Neural cell (in vitro differentiated cells): ENCODE data around the gene AMIGO3. TPM values are rescaled to one million over a fixed set of nuclear protein-coding genes. Genes with fewer than 3 reads are reported as not detected.
"Not testable (repeated sequence)": the region's sequence is repeated elsewhere in the genome, so short reads cannot be mapped to it uniquely, and the experiment has no call there.

Experiments used
- H2AFZ ChIP-seq: fragments of 200-600, 300-800 bp; sonication (generic), shearing (Covaris generic); 2 replicates; pipeline ENCODE4 v1.6.0; 2014; ENCODE audit warnings: low read depth, mild to moderate bottlenecking, antibody characterized with exemption, low read length, moderate library complexity
- H3F3A ChIP-seq: fragments of 200-600 bp; shearing (Covaris generic); 2 replicates; pipeline ENCODE4 v1.6.1; 2016; ENCODE audit warnings: mild to moderate bottlenecking, moderate library complexity, mixed read lengths, antibody characterized with exemption, low read length; ENCODE audit not compliant: insufficient read depth, poor library complexity, severe bottlenecking
- H3K27ac ChIP-seq: fragments of 200-600, 300-800 bp; sonication (generic), shearing (Covaris generic); 2 replicates; pipeline ENCODE4 v1.5.1; 2014; ENCODE audit warnings: mild to moderate bottlenecking, low read length, moderate library complexity
- H3K27me3 ChIP-seq: fragments of 300-800, 200-600 bp; sonication (generic), shearing (Covaris generic); 2 replicates; pipeline ENCODE4 v1.6.0; 2014; ENCODE audit warnings: mild to moderate bottlenecking, low read depth, low read length, moderate library complexity; ENCODE audit not compliant: insufficient read depth
- H3K36me3 ChIP-seq: fragments of 300-800, 200-600 bp; sonication (generic), shearing (Covaris generic); 2 replicates; pipeline ENCODE4 v1.5.1; 2014; ENCODE audit warnings: mild to moderate bottlenecking, antibody characterized with exemption, low read length, moderate library complexity; ENCODE audit not compliant: insufficient read depth
- H3K4me2 ChIP-seq: fragments of 300-800, 200-600 bp; sonication (generic), shearing (Covaris generic); 2 replicates; pipeline ENCODE4 v1.6.0; 2014; ENCODE audit warnings: mild to moderate bottlenecking, low read length
- H3K4me3 ChIP-seq: fragments of 300-800, 200-600 bp; sonication (generic), shearing (Covaris generic); 2 replicates; pipeline ENCODE4 v1.5.1; 2014; ENCODE audit warnings: mild to moderate bottlenecking, low read length, moderate library complexity
- H3K79me2 ChIP-seq: fragments of 200-600 bp; shearing (Covaris generic); replicated peaks from 2 replicates; pipeline ENCODE4 v1.6.0; 2014; ENCODE audit warnings: mild to moderate bottlenecking, low read length, moderate library complexity; ENCODE audit not compliant: insufficient read depth
- H3K9ac ChIP-seq: fragments of 300-800, 200-600 bp; sonication (generic), shearing (Covaris generic); 2 replicates; pipeline ENCODE4 v1.6.1; 2016; ENCODE audit warnings: mild to moderate bottlenecking, low read length, mixed read lengths
- H3K9me2 ChIP-seq: fragments of 200-600 bp; shearing (Covaris generic); 2 replicates; pipeline ENCODE4 v1.6.1; 2016; ENCODE audit warnings: mild to moderate bottlenecking, low read length, mixed read lengths; ENCODE audit not compliant: insufficient read depth
- H3K9me3 ChIP-seq: fragments of 200-600, 300-800 bp; sonication (generic), shearing (Covaris generic); 2 replicates; pipeline ENCODE4 v1.6.1; 2016; ENCODE audit warnings: mild to moderate bottlenecking, mixed run types, low read length, moderate library complexity, mixed read lengths
- H4K20me1 ChIP-seq: fragments of 200-600 bp; shearing (Covaris generic); 2 replicates; pipeline ENCODE4 v1.6.1; 2016; ENCODE audit warnings: mild to moderate bottlenecking, mixed run types; ENCODE audit not compliant: insufficient read depth
- EP300 ChIP-seq: fragments of 450-650 bp; conservative IDR thresholded peaks from 2 replicates; pipeline ENCODE4 v1.6.1; 2014; ENCODE audit warnings: antibody characterized with exemption, mild to moderate bottlenecking, moderate library complexity; ENCODE audit not compliant: poor library complexity, severe bottlenecking
- EZH2 ChIP-seq: fragments of 200-600, 300-800 bp; shearing (Covaris generic), sonication (generic); IDR thresholded peaks from 2 replicates; pipeline ENCODE4 v1.6.1; 2014; ENCODE audit warnings: antibody characterized with exemption, low read length, borderline replicate concordance, mild to moderate bottlenecking; ENCODE audit not compliant: insufficient read depth, poor library complexity, severe bottlenecking
- MXI1 ChIP-seq: fragments of 450-650 bp; conservative IDR thresholded peaks from 2 replicates; pipeline ENCODE4 v1.6.1; 2014; ENCODE audit warnings: antibody characterized with exemption, mild to moderate bottlenecking; ENCODE audit not compliant: poor library complexity, severe bottlenecking
- POLR2AphosphoS5 ChIP-seq: IDR thresholded peaks from 2 replicates; pipeline ENCODE4 v1.6.1; 2012
- RAD21 ChIP-seq: fragments of 450-650 bp; conservative IDR thresholded peaks from 2 replicates; pipeline ENCODE4 v1.6.1; 2014; ENCODE audit warnings: antibody characterized with exemption, mild to moderate bottlenecking, moderate library complexity
- SMC3 ChIP-seq: fragments of 450-650 bp; conservative IDR thresholded peaks from 2 replicates; pipeline ENCODE4 v1.6.1; 2014; ENCODE audit warnings: antibody characterized with exemption, mild to moderate bottlenecking, moderate library complexity; ENCODE audit not compliant: poor library complexity
- TAF1 ChIP-seq: IDR thresholded peaks from 2 replicates; pipeline ENCODE4 v1.6.1; 2012; ENCODE audit warnings: low read depth
- polyA plus RNA-seq: library from polyadenylated mRNA; depleted of rRNA; stranded (reverse); fragments of >200 nt; gene quantifications from 2 replicates; pipeline ENCODE4 v1.2.3, GENCODE V29; 2014
- TF ChIP-seq, protein P1 (sequence below): fragments of 450-650 bp; IDR thresholded peaks from 2 replicates; pipeline ENCODE4 v1.5.1; 2014; ENCODE audit warnings: antibody characterized with exemption, mild to moderate bottlenecking, moderate library complexity; ENCODE audit not compliant: poor library complexity, severe bottlenecking
- TF ChIP-seq, protein P2 (sequence below): IDR thresholded peaks from 2 replicates; pipeline ENCODE4 v1.6.1; 2012; ENCODE audit warnings: borderline replicate concordance

Gene AMIGO3
- polyA plus RNA-seq, 1 donor from 2014 or later: 4.0 TPM

DNA sequence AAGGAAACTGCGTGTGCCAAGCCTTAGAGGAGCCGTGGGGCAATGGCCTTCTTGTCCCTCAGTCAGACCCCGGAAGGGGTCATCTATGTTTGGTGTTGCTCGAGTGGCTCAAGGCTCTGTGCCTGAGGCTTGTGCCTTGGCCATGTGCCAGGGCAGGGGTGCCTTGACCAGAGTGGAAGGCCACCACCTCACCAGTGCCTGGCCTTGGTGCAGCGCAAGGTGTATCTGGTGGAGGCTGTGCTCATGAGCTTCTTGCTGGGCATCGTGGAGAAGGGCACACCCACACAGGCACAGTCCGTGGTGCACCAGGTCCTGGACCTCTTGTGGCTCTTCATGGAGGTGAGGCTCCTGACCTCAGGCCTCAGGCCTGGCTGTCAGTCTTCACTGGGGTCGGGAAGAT, 19.5 kb downstream of the AMIGO3 start:
- Histone ChIP-seq H3K27me3 (no peaks in the 10 kb centered on the region), H3K36me3 (no peaks in the 10 kb centered on the region), H2AFZ (no peak overlapping the region), H3K4me2 (no peak overlapping the region), H4K20me1 (no peaks in the 10 kb centered on the region), H3K79me2 (no peaks in the 10 kb centered on the region), H3K9me2 (no peaks in the 10 kb centered on the region), H3K4me3 (no peak overlapping the region), H3F3A (no peaks in the 10 kb centered on the region), H3K27ac (no peak overlapping the region), H3K9ac (no peak overlapping the region), H3K9me3 (no peaks in the 10 kb centered on the region)
- TF ChIP-seq, protein P1, sequence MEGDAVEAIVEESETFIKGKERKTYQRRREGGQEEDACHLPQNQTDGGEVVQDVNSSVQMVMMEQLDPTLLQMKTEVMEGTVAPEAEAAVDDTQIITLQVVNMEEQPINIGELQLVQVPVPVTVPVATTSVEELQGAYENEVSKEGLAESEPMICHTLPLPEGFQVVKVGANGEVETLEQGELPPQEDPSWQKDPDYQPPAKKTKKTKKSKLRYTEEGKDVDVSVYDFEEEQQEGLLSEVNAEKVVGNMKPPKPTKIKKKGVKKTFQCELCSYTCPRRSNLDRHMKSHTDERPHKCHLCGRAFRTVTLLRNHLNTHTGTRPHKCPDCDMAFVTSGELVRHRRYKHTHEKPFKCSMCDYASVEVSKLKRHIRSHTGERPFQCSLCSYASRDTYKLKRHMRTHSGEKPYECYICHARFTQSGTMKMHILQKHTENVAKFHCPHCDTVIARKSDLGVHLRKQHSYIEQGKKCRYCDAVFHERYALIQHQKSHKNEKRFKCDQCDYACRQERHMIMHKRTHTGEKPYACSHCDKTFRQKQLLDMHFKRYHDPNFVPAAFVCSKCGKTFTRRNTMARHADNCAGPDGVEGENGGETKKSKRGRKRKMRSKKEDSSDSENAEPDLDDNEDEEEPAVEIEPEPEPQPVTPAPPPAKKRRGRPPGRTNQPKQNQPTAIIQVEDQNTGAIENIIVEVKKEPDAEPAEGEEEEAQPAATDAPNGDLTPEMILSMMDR: no peak
- TF ChIP-seq TAF1: no peak
- TF ChIP-seq EZH2: no peak

DNA sequence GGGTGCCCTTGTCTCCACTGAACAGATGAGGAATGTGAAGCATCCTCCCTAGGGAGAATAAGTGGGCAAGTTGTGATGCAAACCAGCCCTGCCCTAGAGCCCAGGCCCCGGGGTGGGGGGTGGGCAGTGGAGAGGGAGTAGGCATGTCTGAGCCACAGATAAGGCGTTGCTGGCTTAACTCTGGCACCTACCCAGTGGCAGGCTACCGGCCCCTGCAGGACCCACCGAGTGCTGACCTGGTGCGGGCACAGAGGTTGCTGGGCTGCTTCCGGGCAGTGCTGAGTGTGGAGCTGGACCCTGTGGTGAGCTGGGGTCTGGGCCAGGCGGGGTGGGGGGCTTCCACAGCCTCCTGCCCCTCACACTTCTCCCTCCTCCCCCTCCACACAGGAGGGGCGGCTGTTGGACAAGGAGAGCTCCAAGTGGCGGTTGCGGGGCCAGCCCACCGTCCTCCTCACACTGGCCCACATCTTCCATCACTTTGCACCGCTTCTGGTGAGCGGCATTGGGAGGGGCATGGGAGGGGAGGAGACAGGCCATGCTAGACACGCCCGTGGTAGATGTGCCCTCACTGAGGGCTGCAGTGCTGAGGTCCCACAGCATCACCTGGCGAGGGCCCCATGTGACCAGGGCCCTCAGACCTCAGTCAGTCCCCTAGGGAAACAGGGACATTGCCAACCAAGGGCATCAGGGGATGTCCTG, 20.1 kb downstream of the AMIGO3 start:
- no peak overlapping the region for H3K4me2 ChIP-seq
- H3F3A ChIP-seq: no peaks in the 10 kb centered on the region
- no peak overlapping the region for H3K27ac ChIP-seq
- no peaks in the 10 kb centered on the region for H4K20me1 ChIP-seq
- no peaks in the 10 kb centered on the region for H3K36me3 ChIP-seq
- H3K79me2 ChIP-seq: no peaks in the 10 kb centered on the region
- TF ChIP-seq, protein P1: no peak
- TF ChIP-seq POLR2AphosphoS5: no peak
- no peak for TF ChIP-seq EZH2
- TF ChIP-seq, protein P2, sequence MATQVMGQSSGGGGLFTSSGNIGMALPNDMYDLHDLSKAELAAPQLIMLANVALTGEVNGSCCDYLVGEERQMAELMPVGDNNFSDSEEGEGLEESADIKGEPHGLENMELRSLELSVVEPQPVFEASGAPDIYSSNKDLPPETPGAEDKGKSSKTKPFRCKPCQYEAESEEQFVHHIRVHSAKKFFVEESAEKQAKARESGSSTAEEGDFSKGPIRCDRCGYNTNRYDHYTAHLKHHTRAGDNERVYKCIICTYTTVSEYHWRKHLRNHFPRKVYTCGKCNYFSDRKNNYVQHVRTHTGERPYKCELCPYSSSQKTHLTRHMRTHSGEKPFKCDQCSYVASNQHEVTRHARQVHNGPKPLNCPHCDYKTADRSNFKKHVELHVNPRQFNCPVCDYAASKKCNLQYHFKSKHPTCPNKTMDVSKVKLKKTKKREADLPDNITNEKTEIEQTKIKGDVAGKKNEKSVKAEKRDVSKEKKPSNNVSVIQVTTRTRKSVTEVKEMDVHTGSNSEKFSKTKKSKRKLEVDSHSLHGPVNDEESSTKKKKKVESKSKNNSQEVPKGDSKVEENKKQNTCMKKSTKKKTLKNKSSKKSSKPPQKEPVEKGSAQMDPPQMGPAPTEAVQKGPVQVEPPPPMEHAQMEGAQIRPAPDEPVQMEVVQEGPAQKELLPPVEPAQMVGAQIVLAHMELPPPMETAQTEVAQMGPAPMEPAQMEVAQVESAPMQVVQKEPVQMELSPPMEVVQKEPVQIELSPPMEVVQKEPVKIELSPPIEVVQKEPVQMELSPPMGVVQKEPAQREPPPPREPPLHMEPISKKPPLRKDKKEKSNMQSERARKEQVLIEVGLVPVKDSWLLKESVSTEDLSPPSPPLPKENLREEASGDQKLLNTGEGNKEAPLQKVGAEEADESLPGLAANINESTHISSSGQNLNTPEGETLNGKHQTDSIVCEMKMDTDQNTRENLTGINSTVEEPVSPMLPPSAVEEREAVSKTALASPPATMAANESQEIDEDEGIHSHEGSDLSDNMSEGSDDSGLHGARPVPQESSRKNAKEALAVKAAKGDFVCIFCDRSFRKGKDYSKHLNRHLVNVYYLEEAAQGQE: no peak
- no peak for TF ChIP-seq MXI1
- TF ChIP-seq TAF1: no peak
- no peak for TF ChIP-seq SMC3
- TF ChIP-seq RAD21: no peak
- no peak for TF ChIP-seq EP300
- H3K9me2 ChIP-seq: no peaks in the 10 kb centered on the region
- no peak overlapping the region for H3K4me3 ChIP-seq
- no peaks in the 10 kb centered on the region for H3K27me3 ChIP-seq
- no peak overlapping the region for H3K9ac ChIP-seq
- H3K9me3 ChIP-seq: no peaks in the 10 kb centered on the region
- H2AFZ ChIP-seq: no peak overlapping the region

DNA sequence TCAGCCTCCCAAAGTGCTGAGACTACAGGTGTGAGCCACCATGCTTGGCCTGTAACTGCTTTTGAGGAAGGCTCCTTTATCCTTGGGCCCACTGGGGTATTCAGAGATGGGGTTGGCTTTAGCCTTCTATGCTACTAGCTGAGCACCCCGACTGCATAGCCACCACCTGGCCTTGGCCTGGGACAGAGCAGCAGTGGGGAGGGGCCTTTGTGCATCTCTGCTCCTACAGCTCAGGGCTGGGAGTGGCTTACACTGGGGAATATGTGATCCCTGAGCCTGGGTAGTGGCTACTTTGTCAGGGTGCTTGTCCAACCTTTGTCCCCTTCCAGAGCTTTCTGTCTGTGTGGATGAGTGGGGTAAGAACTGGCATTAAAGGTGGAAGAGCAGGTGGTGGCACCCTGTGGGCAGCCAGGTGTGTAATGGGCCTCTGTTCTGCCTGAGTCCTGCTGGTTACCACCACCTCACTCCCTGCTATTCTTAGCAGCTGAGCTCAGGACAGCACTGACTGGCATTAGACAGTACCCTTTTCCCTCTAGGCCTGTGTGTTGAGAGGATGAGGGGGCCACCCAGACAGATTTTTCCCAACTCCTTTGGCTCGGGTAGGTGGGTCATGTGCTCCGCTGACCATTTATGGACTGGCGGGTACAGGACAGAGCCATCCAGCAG, 24.0 kb downstream of the AMIGO3 start:
- not testable (repeated sequence) for H3K4me3 ChIP-seq, H2AFZ ChIP-seq, H3K9me3 ChIP-seq, H3K9me2 ChIP-seq, H3K79me2 ChIP-seq, H3K27ac ChIP-seq, H3K4me2 ChIP-seq, H3F3A ChIP-seq, H4K20me1 ChIP-seq, H3K27me3 ChIP-seq, H3K9ac ChIP-seq, H3K36me3 ChIP-seq

DNA sequence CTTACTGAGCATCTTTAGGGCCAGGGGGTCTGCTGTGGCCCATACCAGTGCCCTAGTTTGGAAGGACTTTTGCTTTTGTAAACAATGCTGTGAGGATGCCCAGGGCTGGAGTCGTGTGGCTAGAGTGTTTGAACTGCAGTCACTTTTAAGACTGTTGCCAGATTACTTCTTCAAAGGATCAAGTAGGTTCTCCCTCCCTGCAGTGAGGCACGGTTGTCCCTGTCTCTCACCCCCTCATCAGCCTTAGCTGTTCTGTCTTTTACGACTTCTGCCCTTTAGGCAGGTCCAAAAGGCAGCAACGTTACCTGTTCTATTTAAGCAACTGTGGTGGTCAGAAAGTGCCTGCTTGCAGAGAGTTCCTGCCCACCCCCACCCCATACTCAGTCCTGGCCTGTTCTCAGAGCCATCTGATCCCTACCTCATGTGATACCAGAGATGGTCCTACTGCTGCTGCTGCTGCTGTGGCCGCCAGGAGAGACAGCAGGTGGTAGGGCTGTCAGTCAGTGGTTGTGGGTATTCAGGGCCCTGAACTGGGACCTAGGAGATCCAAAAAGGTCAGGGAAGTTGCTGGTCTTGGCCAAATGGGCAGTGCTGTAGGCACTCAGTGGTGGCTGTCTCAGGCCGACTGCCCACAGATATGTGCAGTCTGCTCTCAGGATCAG, 24.9 kb downstream of the AMIGO3 start:
- not testable (repeated sequence) for H3K4me2 ChIP-seq, H3K4me3 ChIP-seq, H3K36me3 ChIP-seq, H3K27ac ChIP-seq, H2AFZ ChIP-seq, H3K9ac ChIP-seq, H3K9me2 ChIP-seq, H3K79me2 ChIP-seq, H3K9me3 ChIP-seq, H3F3A ChIP-seq, H3K27me3 ChIP-seq, H4K20me1 ChIP-seq
